GM18519 (cell line): ENCODE data around the gene ODAD4.
"Not testable (repeated sequence)": the region's sequence is repeated elsewhere in the genome, so short reads cannot be mapped to it uniquely, and the experiment has no call there.

Experiments used
- ATAC-seq: cut with Tn5 transposase; IDR thresholded peaks from one replicate; pipeline ENCODE4 v1.9.1; 2021; ENCODE audit warnings: mild to moderate bottlenecking, moderate library complexity; ENCODE audit not compliant: unreplicated experiment, low FRiP score

ODAD4 gene

GRCh38 chr17:41992576-41992975 lies 62.2 kb downstream of the ODAD4 start:
- no peak for ATAC-seq

GRCh38 chr17:41996855-41997164 lies 66.4 kb downstream of the ODAD4 start:
- ATAC-seq: no peak

DNA sequence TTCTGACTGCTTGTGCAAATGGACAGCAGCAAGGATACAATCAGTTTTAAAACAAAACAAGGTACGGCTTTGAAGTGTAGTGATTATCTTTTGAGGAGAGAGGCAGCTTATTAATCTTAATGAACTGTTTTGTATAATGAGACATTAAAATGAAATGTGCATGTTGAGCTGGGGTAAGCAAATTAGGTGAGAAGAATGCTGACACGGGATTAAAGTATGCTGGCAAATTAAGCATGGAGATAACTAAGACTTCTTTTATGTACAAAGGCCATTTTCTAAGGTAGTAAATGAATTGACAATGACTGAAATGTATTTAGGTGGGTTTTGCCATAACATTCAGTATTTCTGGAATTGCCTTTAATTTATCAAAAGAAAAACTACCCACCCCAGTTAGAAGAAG lies 68.1 kb downstream of the ODAD4 start:
- ATAC-seq: no peak

DNA sequence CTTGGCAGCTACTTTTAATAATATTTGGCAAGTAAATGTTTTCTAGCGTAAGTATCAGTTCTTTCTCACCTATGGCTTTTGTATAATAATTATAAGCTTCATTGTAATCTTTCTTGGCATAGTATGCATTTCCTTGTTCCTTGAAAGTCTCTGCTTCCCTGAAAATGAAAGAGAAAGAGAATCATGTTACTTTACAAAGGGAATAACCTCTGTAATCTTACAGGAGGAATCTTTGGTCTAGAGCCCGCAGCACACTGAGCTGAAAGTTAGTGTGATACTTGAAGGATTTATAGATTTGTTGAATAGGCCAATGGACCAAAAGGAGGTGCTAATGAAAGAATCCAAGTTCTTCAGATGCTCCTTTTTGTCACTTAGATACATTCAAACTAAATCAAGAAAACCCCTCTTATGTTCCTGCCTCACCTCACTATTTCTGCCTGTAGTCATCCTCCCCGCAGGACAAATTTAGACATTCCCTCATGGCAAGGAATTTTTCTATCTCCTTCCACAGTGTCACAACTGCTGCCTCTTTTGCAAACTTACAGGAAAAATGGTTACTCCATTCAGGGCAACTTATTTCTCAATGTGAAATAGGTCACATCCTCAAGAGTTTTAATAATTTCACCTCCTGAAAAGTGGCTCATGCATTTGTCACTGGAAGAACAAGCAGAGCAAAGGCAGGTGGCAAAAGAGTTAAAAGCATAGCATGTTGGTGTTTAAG lies 70.2 kb downstream of the ODAD4 start:
- no peak for ATAC-seq

GRCh38 chr17:42001729-42002128 lies 71.3 kb downstream of the ODAD4 start:
- ATAC-seq: no peak

GRCh38 chr17:42002175-42002791 lies 71.9 kb downstream of the ODAD4 start:
- no peak for ATAC-seq

GRCh38 chr17:42002792-42003301 lies 72.4 kb downstream of the ODAD4 start:
- no peak for ATAC-seq

DNA sequence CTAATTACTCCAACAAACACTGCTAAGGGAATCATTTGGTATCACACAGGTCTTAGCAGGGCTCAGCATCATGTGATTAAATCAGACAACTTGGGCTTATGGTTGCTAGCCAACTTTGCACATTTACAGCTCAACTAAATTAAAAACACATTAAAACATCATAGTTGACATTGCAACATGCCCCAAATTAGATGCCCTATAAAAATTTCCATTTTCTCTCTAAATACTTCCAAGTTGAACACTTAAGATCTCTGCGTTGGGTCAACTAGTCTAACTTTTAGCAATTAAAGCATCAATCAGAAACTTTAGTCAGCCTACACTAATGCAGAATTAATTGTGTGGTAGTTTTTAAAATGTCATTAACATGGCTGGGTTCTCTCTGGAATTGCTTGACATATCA lies 74.7 kb downstream of the ODAD4 start:
- no peak for ATAC-seq

- ATAC-seq: no peak
Measured at GRCh38 chr17:42009170-42009569, 78.8 kb downstream of the ODAD4 start.

DNA sequence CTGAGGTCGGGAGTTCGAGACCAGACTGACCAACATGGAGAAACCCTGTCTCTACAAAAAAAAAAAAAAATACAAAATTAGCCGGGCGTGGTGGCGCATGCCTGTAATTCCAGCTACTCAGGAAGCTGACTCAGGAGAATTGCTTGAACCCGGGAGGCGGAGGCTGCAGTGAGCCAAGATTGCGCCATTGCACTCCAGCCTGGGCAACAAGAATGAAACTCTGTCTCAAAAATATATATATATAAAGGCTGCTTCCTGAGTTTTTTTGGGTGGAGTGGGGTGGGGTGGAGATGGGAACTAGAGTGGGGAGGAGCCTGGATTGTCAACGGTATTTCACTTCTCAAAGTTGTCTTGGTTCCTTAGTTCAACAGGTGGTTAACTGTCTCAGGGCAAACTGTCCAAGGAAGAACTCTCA lies 79.9 kb downstream of the ODAD4 start:
- ATAC-seq: not testable (repeated sequence)

- ATAC-seq: no peak
Measured at GRCh38 chr17:42010898-42011516, 80.6 kb downstream of the ODAD4 start.

DNA sequence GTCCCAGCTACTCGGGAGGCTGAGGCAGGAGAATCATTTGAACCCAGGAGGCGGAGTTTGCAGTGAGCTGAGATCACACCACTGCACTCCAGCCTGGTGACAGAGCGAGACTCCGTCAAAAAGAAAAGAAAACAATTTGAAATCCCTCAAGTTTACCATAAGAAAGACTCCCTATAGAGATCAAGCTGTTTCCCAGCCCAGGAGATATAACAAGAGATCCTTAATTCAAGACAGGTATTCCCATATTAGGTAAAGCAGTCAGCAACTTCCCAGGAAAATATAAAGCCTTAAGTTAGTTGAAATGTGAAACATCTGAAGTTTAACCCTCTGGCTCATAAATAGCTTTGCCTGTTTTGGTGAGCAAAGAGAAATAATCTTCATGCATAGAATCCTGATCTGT lies 81.9 kb downstream of the ODAD4 start:
- ATAC-seq: not testable (repeated sequence)

- not testable (repeated sequence) for ATAC-seq
Measured at GRCh38 chr17:42013740-42014139, 83.3 kb downstream of the ODAD4 start.
